CD14-positive monocyte (primary cell): Measurements from ENCODE around the gene ASIC2. TPM values are rescaled to one million over a fixed set of nuclear protein-coding genes. Genes with fewer than 3 reads are reported as not detected.

ENCODE experiments used
- DNase-seq, 3 donors: peaks; one replicate each; pipeline ENCODE4 v3.0.0-alpha.2; 2011 to 2022
- H2AFZ ChIP-seq: 2 replicates; pipeline ENCODE4 v1.6.0; 2012; ENCODE audit warnings: mild to moderate bottlenecking, low read depth, low read length, inconsistent platforms; ENCODE audit not compliant: insufficient read depth, poor library complexity, severe bottlenecking
- H3K27ac ChIP-seq, 2 donors: 1 replicate in 1 of 2; 2 replicates in 1 of 2; pipeline ENCODE4 v1.5.1; 2012 to 2013; ENCODE audit warnings: low read length in 2 of 2, control low read depth in 1 of 2, inconsistent platforms in 1 of 2, low read depth in 1 of 2, mild to moderate bottlenecking in 1 of 2
- H3K27me3 ChIP-seq, 2 donors: one replicate each; pipeline versions ENCODE4 v1.6.0 to v1.6.1; 2011 to 2013; ENCODE audit warnings: low read length in 2 of 2; ENCODE audit not compliant: control insufficient read depth in 2 of 2, insufficient read depth in 2 of 2
- H3K36me3 ChIP-seq, 2 donors: replicated peaks in 1 of 2; 1 replicate in 1 of 2; 2 replicates in 1 of 2; pipeline versions ENCODE4 v1.5.1 to v1.6.1; 2012 to 2013; ENCODE audit warnings: low read length in 2 of 2, control low read depth in 1 of 2, inconsistent platforms in 1 of 2, mild to moderate bottlenecking in 1 of 2; ENCODE audit not compliant: insufficient read depth in 2 of 2, control insufficient read depth in 1 of 2
- H3K4me1 ChIP-seq, 2 donors: 1 replicate in 1 of 2; 2 replicates in 1 of 2; pipeline versions ENCODE4 v1.5.1 to v1.6.1; 2012 to 2013; ENCODE audit warnings: low read length in 2 of 2, control low read depth in 1 of 2, inconsistent platforms in 1 of 2, mild to moderate bottlenecking in 1 of 2, moderate library complexity in 1 of 2; ENCODE audit not compliant: insufficient read depth in 2 of 2, control insufficient read depth in 1 of 2
- H3K4me2 ChIP-seq: replicated peaks from 2 replicates; pipeline ENCODE3; 2012; ENCODE audit warnings: low read length, moderate library complexity, mild to moderate bottlenecking; ENCODE audit not compliant: poor library complexity, severe bottlenecking; ENCODE audit errors: extremely low read depth
- H3K4me3 ChIP-seq, 3 experiments: fragments of 200-600 bp in 1 of 3; sonication (generic) in 1 of 3; replicated peaks in 1 of 3; 1 replicate in 2 of 3; 2 replicates in 1 of 3; pipeline ENCODE4 v1.5.1; 2011 to 2013; ENCODE audit warnings: low read length in 3 of 3, mild to moderate bottlenecking in 3 of 3, control low read depth in 2 of 3, low read depth in 2 of 3, inconsistent platforms in 1 of 3, moderate library complexity in 1 of 3
- H3K79me2 ChIP-seq: 2 replicates; pipeline ENCODE4 v1.6.0; 2012; ENCODE audit warnings: mild to moderate bottlenecking, control low read depth, inconsistent platforms, low read length, moderate library complexity; ENCODE audit not compliant: insufficient read depth
- H3K9ac ChIP-seq: 2 replicates; pipeline ENCODE4 v1.6.0; 2017; ENCODE audit warnings: low read length, mild to moderate bottlenecking; ENCODE audit not compliant: insufficient read depth, poor library complexity, severe bottlenecking
- H3K9me3 ChIP-seq, 2 donors: replicated peaks in 1 of 2; 1 replicate in 1 of 2; 2 replicates in 1 of 2; pipeline versions ENCODE4 v1.5.1 to v1.6.1; 2012 to 2013; ENCODE audit warnings: low read length in 2 of 2, control low read depth in 1 of 2; ENCODE audit not compliant: control insufficient read depth in 1 of 2, insufficient read depth in 1 of 2
- H4K20me1 ChIP-seq: 2 replicates; pipeline ENCODE4 v1.6.0; 2012; ENCODE audit warnings: mild to moderate bottlenecking, low read length, control low read depth, moderate library complexity; ENCODE audit not compliant: insufficient read depth
- H3K27ac Mint-ChIP-seq, 7 donors: one replicate each; pipeline ENCODE4 v1.8.0; 2020; ENCODE audit warnings: mild to moderate bottlenecking in 7 of 7, mixed read lengths in 7 of 7, moderate library complexity in 6 of 7, inconsistent platforms in 2 of 7
- H3K27me3 Mint-ChIP-seq, 3 donors: one replicate each; pipeline ENCODE4 v1.8.0; 2021 to 2022; ENCODE audit warnings: low read depth in 3 of 3, mild to moderate bottlenecking in 3 of 3, mixed read lengths in 3 of 3, moderate library complexity in 3 of 3, inconsistent platforms in 1 of 3
- H3K36me3 Mint-ChIP-seq, 2 donors: one replicate each; pipeline ENCODE4 v1.8.0; 2020; ENCODE audit warnings: mixed read lengths in 2 of 2, inconsistent platforms in 1 of 2, mild to moderate bottlenecking in 1 of 2
- H3K4me1 Mint-ChIP-seq: one replicate; pipeline ENCODE4 v1.8.0; 2020; ENCODE audit warnings: mild to moderate bottlenecking, mixed read lengths
- H3K4me3 Mint-ChIP-seq, 2 donors: one replicate each; pipeline ENCODE4 v1.8.0; 2020; ENCODE audit warnings: mild to moderate bottlenecking in 2 of 2, mixed read lengths in 2 of 2, moderate library complexity in 1 of 2
- H3K9me3 Mint-ChIP-seq, 7 donors: one replicate each; pipeline ENCODE4 v1.8.0; 2020 to 2022; ENCODE audit warnings: mixed read lengths in 7 of 7, mild to moderate bottlenecking in 6 of 7, moderate library complexity in 6 of 7, inconsistent platforms in 2 of 7
- CTCF ChIP-seq: fragments of 200-600 bp; IDR thresholded peaks from one replicate; pipeline ENCODE4 v1.8.0; 2022; ENCODE audit warnings: antibody characterized with exemption, mild to moderate bottlenecking
- WGBS: methylation state at CpG from one replicate; pipeline ENCODE4 v1.1.5; 2013; ENCODE audit warnings: missing lambda C conversion rate; ENCODE audit not compliant: insufficient coverage; 5-methylcytosine and 5-hydroxymethylcytosine counted together
- intact Hi-C, 2 donors: fragments of 100-400 bp; cut with micrococcal nuclease; formaldehyde crosslinking; loops; one replicate each; pipeline versions ENCODE4 v1.15.0 to v1.15.1; 2023
- polyA plus RNA-seq, 3 donors: library from polyadenylated mRNA; depleted of rRNA in 1 of 3; unstranded in 2 of 3; stranded (reverse) in 1 of 3; fragments of 300-500 nt in 2 of 3; fragments of >200 nt in 1 of 3; fragmentation: Illumina TruSeq in 2 of 3; gene quantifications; 1 replicate in 2 of 3; 2 replicates in 1 of 3; pipeline ENCODE4 v1.2.3, GENCODE V29; 2012 to 2021

ASIC2 gene
- polyA plus RNA-seq, 3 donors, result not detected

- intact Hi-C loops, result no loop called here
- H3K4me3 Mint-ChIP-seq, result no peak overlapping the region
- WGBS, result 24% methylated on average over 8 of the region's 10 CpGs
- Histone ChIP-seq H3K4me2 (no peak overlapping the region), H3K27ac (no peak overlapping the region), H3K4me3 (no peak overlapping the region), H3K9me3 (no peaks in the 10 kb centered on the region), H3K9ac (no peak overlapping the region), H3K27me3 (no peaks in the 10 kb centered on the region), H4K20me1 (no peaks in the 10 kb centered on the region), H3K36me3 (no peaks in the 10 kb centered on the region), H3K4me1 (no peaks in the 10 kb centered on the region), H2AFZ (no peak overlapping the region), H3K79me2 (no peaks in the 10 kb centered on the region)
- H3K27ac Mint-ChIP-seq, result no peak overlapping the region
- H3K4me1 Mint-ChIP-seq, result no peaks in the 10 kb centered on the region
- H3K36me3 Mint-ChIP-seq, result no peaks in the 10 kb centered on the region
- H3K27me3 Mint-ChIP-seq, result peaks cover 0 to 14% (median 12%) of the 10 kb centered on the region in 3 donors
- DNase-seq, result no peak
- H3K9me3 Mint-ChIP-seq, result no peaks in the 10 kb centered on the region
- no peak for TF ChIP-seq CTCF
Observed at GRCh38 chr17:33260638-33261037, 32.5 kb downstream of the ASIC2 start.

GRCh38 chr17:33258296-33258695, 34.8 kb downstream of the ASIC2 start:
- no peak for DNase-seq
- WGBS, result 86% methylated on average over 2 of the region's 3 CpGs
- Mint-ChIP-seq H3K36me3 (no peaks in the 10 kb centered on the region), H3K4me1 (no peaks in the 10 kb centered on the region), H3K27me3 (peaks cover 0 to 12% (median 11%) of the 10 kb centered on the region in 3 donors), H3K4me3 (no peak overlapping the region), H3K9me3 (no peaks in the 10 kb centered on the region), H3K27ac (no peak overlapping the region)
- H3K9me3 ChIP-seq, result no peaks in the 10 kb centered on the region
- no peaks in the 10 kb centered on the region for H4K20me1 ChIP-seq
- no peaks in the 10 kb centered on the region for H3K4me1 ChIP-seq
- intact Hi-C loops, result no loop called here
- H3K36me3 ChIP-seq, result no peaks in the 10 kb centered on the region
- H3K27ac ChIP-seq, result no peak overlapping the region
- TF ChIP-seq CTCF, result no peak
- H2AFZ ChIP-seq, result no peak overlapping the region
- no peaks in the 10 kb centered on the region for H3K27me3 ChIP-seq
- H3K9ac ChIP-seq, result no peak overlapping the region
- H3K4me3 ChIP-seq, result no peak overlapping the region
- no peak overlapping the region for H3K4me2 ChIP-seq
- no peaks in the 10 kb centered on the region for H3K79me2 ChIP-seq
